Endothelial cell of umbilical vein (primary cell): ENCODE results near the gene PLEKHS1. TPM values are rescaled to one million over a fixed set of nuclear protein-coding genes. Genes with fewer than 3 reads are reported as not detected.

Experiments used
- BruUV-seq: library from RNA; stranded (reverse); fragments of 400-500 nt; replicated peaks from 2 replicates; lab custom pipeline; 2021; lab: Mats Ljungman, UMichigan
- CTCF ChIA-PET: fragments of 300-600, 350-600 bp; sonication (Branson Sonifier 250); formaldehyde crosslinking; loops from one replicate; lab custom pipeline; 2021; ENCODE audit warnings: antibody characterized with exemption, inconsistent platforms; lab: Charles Lee
- POLR2A ChIA-PET: fragments of 300-600, 350-600 bp; sonication (Branson Sonifier 250); formaldehyde crosslinking; loops from one replicate; lab custom pipeline; 2021; ENCODE audit warnings: antibody characterized with exemption, inconsistent platforms; lab: Charles Lee
- DNase-seq: peaks from one replicate; pipeline ENCODE4 v3.0.0-alpha.2; 2011; ENCODE audit warnings: low read depth, low spot score
- FAIRE-seq: peaks from 2 replicates; lab custom pipeline; 2011; peaks lifted over from hg19 to GRCh38; lab: Jason Lieb, UNC
- H2AFZ ChIP-seq: 2 replicates; pipeline ENCODE4 v1.6.0; 2012; ENCODE audit warnings: low read depth, low read length, control low read depth, inconsistent platforms
- H3K27ac ChIP-seq: 2 replicates; pipeline ENCODE4 v1.5.1; 2011; ENCODE audit warnings: low read depth, mild to moderate bottlenecking, control low read depth, low read length, moderate library complexity; ENCODE audit not compliant: insufficient read depth
- H3K27me3 ChIP-seq, 2 experiments: 2 replicates each; pipeline versions ENCODE4 v1.6.0 to v1.6.1; 2011; ENCODE audit warnings: low read length in 2 of 2, mixed read lengths in 1 of 2; ENCODE audit not compliant: control insufficient read depth in 2 of 2, insufficient read depth in 2 of 2
- H3K36me3 ChIP-seq, 2 experiments: 2 replicates in 1 of 2; 3 replicates in 1 of 2; pipeline ENCODE4 v1.5.1; 2011; ENCODE audit warnings: low read length in 2 of 2, mild to moderate bottlenecking in 1 of 2, moderate library complexity in 1 of 2; ENCODE audit not compliant: control insufficient read depth in 2 of 2, insufficient read depth in 2 of 2; ENCODE audit errors: extremely low read depth in 1 of 2
- H3K4me1 ChIP-seq: 3 replicates; pipeline ENCODE4 v1.5.1; 2011; ENCODE audit warnings: mild to moderate bottlenecking, low read length; ENCODE audit not compliant: control insufficient read depth, insufficient read depth; ENCODE audit errors: extremely low read depth
- H3K4me2 ChIP-seq: 2 replicates; pipeline ENCODE4 v1.6.1; 2011; ENCODE audit warnings: low read length, control low read depth, mixed read lengths; ENCODE audit not compliant: insufficient read depth
- H3K4me3 ChIP-seq, 3 experiments: fragments of 200-600 bp in 1 of 3; sonication (generic), shearing (Covaris generic) in 1 of 3; replicated peaks in 1 of 3; 2 replicates each; pipeline ENCODE4 v1.5.1; 2011 to 2016; ENCODE audit warnings: control low read depth in 3 of 3, low read length in 3 of 3, mild to moderate bottlenecking in 2 of 3, inconsistent platforms in 1 of 3, low read depth in 1 of 3, moderate library complexity in 1 of 3; ENCODE audit not compliant: insufficient read depth in 1 of 3
- H3K79me2 ChIP-seq: 2 replicates; pipeline ENCODE4 v1.6.0; 2012; ENCODE audit warnings: low read length, inconsistent platforms; ENCODE audit not compliant: control insufficient read depth, insufficient read depth
- H3K9ac ChIP-seq: replicated peaks from 2 replicates; pipeline ENCODE3; 2011; ENCODE audit warnings: low read length, control low read depth; ENCODE audit not compliant: insufficient read depth; ENCODE audit errors: extremely low read depth
- H3K9me1 ChIP-seq: replicated peaks from 3 replicates; pipeline ENCODE4 v1.6.0; 2011; ENCODE audit warnings: mild to moderate bottlenecking, low read length; ENCODE audit not compliant: control insufficient read depth, insufficient read depth; ENCODE audit errors: extremely low read depth
- H3K9me3 ChIP-seq: replicated peaks from 2 replicates; pipeline ENCODE4 v1.5.1; 2012; ENCODE audit warnings: low read length, inconsistent platforms; ENCODE audit not compliant: control insufficient read depth, insufficient read depth
- H4K20me1 ChIP-seq: replicated peaks from 2 replicates; pipeline ENCODE3; 2011; ENCODE audit warnings: mild to moderate bottlenecking, low read length; ENCODE audit not compliant: control insufficient read depth, insufficient read depth; ENCODE audit errors: extremely low read depth
- CTCF ChIP-seq, 2 donors: IDR thresholded peaks; 1 replicate in 1 of 2; 2 replicates in 1 of 2; pipeline ENCODE4 v1.5.1; 2011; ENCODE audit warnings: low read length in 2 of 2, mild to moderate bottlenecking in 2 of 2, moderate library complexity in 2 of 2, control low read depth in 1 of 2, inconsistent platforms in 1 of 2, low read depth in 1 of 2; ENCODE audit not compliant: insufficient read depth in 1 of 2; ENCODE audit errors: extremely low read depth in 1 of 2
- EZH2 ChIP-seq: IDR thresholded peaks from 2 replicates; pipeline ENCODE4 v1.6.1; 2012; ENCODE audit warnings: borderline replicate concordance, low read depth, mild to moderate bottlenecking, moderate library complexity, low read length, inconsistent platforms; ENCODE audit not compliant: severe bottlenecking
- FOS ChIP-seq: IDR thresholded peaks from 2 replicates; pipeline ENCODE4 v1.6.1; 2011; ENCODE audit warnings: mild to moderate bottlenecking, low read length, moderate library complexity, borderline replicate concordance; ENCODE audit not compliant: insufficient read depth
- GATA2 ChIP-seq: IDR thresholded peaks from 2 replicates; pipeline ENCODE4 v1.7.0; 2011; ENCODE audit warnings: low read depth, mild to moderate bottlenecking, moderate library complexity, mixed read lengths, low read length; ENCODE audit not compliant: insufficient read length, insufficient read depth
- JUN ChIP-seq: IDR thresholded peaks from 2 replicates; pipeline ENCODE4 v1.6.1; 2011; ENCODE audit warnings: borderline replicate concordance, low read depth; ENCODE audit not compliant: insufficient read length, insufficient read depth
- MAX ChIP-seq: IDR thresholded peaks from 2 replicates; pipeline ENCODE4 v1.6.1; 2011; ENCODE audit not compliant: insufficient read depth, insufficient read length
- MYC ChIP-seq: IDR thresholded peaks from one replicate; pipeline ENCODE4 v1.6.1; 2011; ENCODE audit warnings: mild to moderate bottlenecking, low read depth, low read length
- POLR2A ChIP-seq: IDR thresholded peaks from 2 replicates; pipeline ENCODE4 v1.6.1; 2012; ENCODE audit warnings: low read depth, mild to moderate bottlenecking, control low read depth, low read length
- POLR2AphosphoS5 ChIP-seq: IDR thresholded peaks from 2 replicates; pipeline ENCODE4 v1.6.1; 2012; ENCODE audit warnings: low read depth, mild to moderate bottlenecking, control low read depth, low read length, moderate library complexity; ENCODE audit not compliant: insufficient read depth
- dilution Hi-C: fragments of 300-500 bp; cut with MboI; formaldehyde crosslinking; loops from one replicate; pipeline ENCODE4 v1.15.0; 2019; ENCODE audit warnings: low sequenced_read_pairs; ENCODE audit not compliant: extremely low pct_ligation_motif_present
- intact Hi-C: fragments of 100-400 bp; cut with micrococcal nuclease; formaldehyde crosslinking; loops from one replicate; pipeline ENCODE4 v1.10.0; 2022
- polyA plus RNA-seq, 4 experiments: library from polyadenylated mRNA; depleted of rRNA in 3 of 4; stranded (reverse) in 3 of 4; unstranded in 1 of 4; fragments of >200 nt; gene quantifications; 2 replicates each; pipeline versions ENCODE4 v1.2.1 to v1.2.3, GENCODE V29; 2011 to 2012; ENCODE audit warnings: missing spikeins in 1 of 4
- total RNA-seq: library from RNA; stranded (reverse); gene quantifications from 2 replicates; pipeline ENCODE4 v1.2.3, GENCODE V29; 2021

Gene PLEKHS1
- total and polyA plus RNA-seq, 2 donors (not counting 3 experiments of a cell fraction or from before 2014, with no cell fraction given), result not detected

GRCh38 chr10:113739577-113739976, 11.9 kb upstream of the PLEKHS1 start:
- FAIRE-seq, result no peak
- TF ChIP-seq POLR2AphosphoS5, result no peak
- TF ChIP-seq EZH2, result no peak
- TF ChIP-seq MYC, result no peak
- no peak for TF ChIP-seq MAX
- no peak for TF ChIP-seq FOS
- no peak for TF ChIP-seq CTCF (IDR thresholded peaks at IDR 0.05; ENCODE audit: extremely low read depth in 1 of 2, insufficient read depth in 1 of 2, low read depth in 1 of 2, low read length in 2 of 2)
- TF ChIP-seq GATA2, result no peak
- no peak for TF ChIP-seq JUN
- TF ChIP-seq POLR2A, result no peak
- CTCF ChIA-PET, result no interaction called here
- no peak for DNase-seq
- Histone ChIP-seq H3K4me1 (no peaks in the 10 kb centered on the region), H3K27ac (no peak overlapping the region), H3K9ac (no peak overlapping the region), H3K27me3 (no peaks in the 10 kb centered on the region), H3K9me3 (no peaks in the 10 kb centered on the region), H3K79me2 (no peaks in the 10 kb centered on the region), H4K20me1 (no peaks in the 10 kb centered on the region), H3K4me2 (no peak overlapping the region), H3K36me3 (no peaks in the 10 kb centered on the region), H3K4me3 (no peak overlapping the region), H2AFZ (no peak overlapping the region), H3K9me1 (no peaks in the 10 kb centered on the region)
- POLR2A ChIA-PET, result no interaction called here
- no TSS peak for BruUV-seq
- dilution Hi-C loops, result no loop called here
- intact Hi-C loops, result no loop called here
